Measurements from ENCODE around the gene ATP11B.

Gene ATP11B

GRCh38 chr3:182792901-182793662 is at the start of gene ATP11B:
Gene ATP11B, plus strand, starts transcription at chr3:182793504. Its CDS starts 256 bp downstream, at chr3:182793760.
- peak; percentile 91 for DNase-seq

GRCh38 chr3:182746959-182747358 is 46.3 kb upstream of the ATP11B start:
- DNase-seq, result no peak

- DNase-seq, result no peak
Observed at GRCh38 chr3:182755308-182755707, 38.0 kb upstream of the ATP11B start.

GRCh38 chr3:182755712-182756111 is 37.6 kb upstream of the ATP11B start:
- no peak for DNase-seq

- DNase-seq, result no peak
Observed at GRCh38 chr3:182760576-182761164, 32.6 kb upstream of the ATP11B start.

- no peak for DNase-seq
Observed at GRCh38 chr3:182763896-182764295, 29.4 kb upstream of the ATP11B start.

- no peak for DNase-seq
Observed at GRCh38 chr3:182765287-182765686, 28.0 kb upstream of the ATP11B start.

- no peak for DNase-seq
Observed at GRCh38 chr3:182766099-182766498, 27.2 kb upstream of the ATP11B start.

GRCh38 chr3:182768413-182768812 is 24.9 kb upstream of the ATP11B start:
- no peak for DNase-seq

GRCh38 chr3:182769673-182770072 is 23.6 kb upstream of the ATP11B start:
- no peak for DNase-seq

GRCh38 chr3:182782149-182782548 is 11.2 kb upstream of the ATP11B start:
- no peak for DNase-seq

- DNase-seq, result no peak
Observed at GRCh38 chr3:182783106-182783505, 10.2 kb upstream of the ATP11B start.

GRCh38 chr3:182784542-182784941 is 8.8 kb upstream of the ATP11B start:
- DNase-seq, result no peak

- no peak for DNase-seq
Observed at GRCh38 chr3:182785142-182785541, 8.2 kb upstream of the ATP11B start.

- no peak for DNase-seq
Observed at GRCh38 chr3:182785756-182786155, 7.5 kb upstream of the ATP11B start.

GRCh38 chr3:182786564-182787196 is 6.6 kb upstream of the ATP11B start:
- DNase-seq, result no peak

- no peak for DNase-seq
Observed at GRCh38 chr3:182787302-182788036, 5.8 kb upstream of the ATP11B start.

- DNase-seq, result no peak
Observed at GRCh38 chr3:182789371-182789770, 3.9 kb upstream of the ATP11B start.

GRCh38 chr3:182790612-182791011 is 2.7 kb upstream of the ATP11B start:
- no peak for DNase-seq

GRCh38 chr3:182793663-182794454 is 555 bp downstream of the ATP11B start:
- peak; percentile 81 for DNase-seq

- DNase-seq, result no peak
Observed at GRCh38 chr3:182794455-182795388, 1.4 kb downstream of the ATP11B start.
